ENCODE measurements around the gene DLGAP1. TPM values are rescaled to one million over a fixed set of nuclear protein-coding genes. Genes with fewer than 3 reads are reported as not detected.

DLGAP1 gene
- total and polyA plus RNA-seq, 10 of the 15 experiments (the other 5 are each of a cell fraction or from before 2014, with no cell fraction given) = 0.23 to 27.6 (median 1.9) TPM

GRCh38 chr18:3823073-3823472 lies 632.0 kb downstream of the DLGAP1 start:
- no peak for DNase-seq (ENCODE audit: low read depth, low spot score)

GRCh38 chr18:3821524-3821923 lies 633.6 kb downstream of the DLGAP1 start:
- no peaks in the 10 kb centered on the region for H3K36me3 ChIP-seq (ENCODE audit: control insufficient read depth in 2 of 2, insufficient read depth in 2 of 2, low read length in 1 of 2)
- H3K27ac ChIP-seq (ENCODE audit: control insufficient read depth, insufficient read depth) = no peak overlapping the region
- ChIA-PET SMC1A (ENCODE audit: uncharacterized antibody, unreplicated experiment) (interaction anchor here (0.6 to 1.7 kb wide), 6 partner anchors 8 to 183 kb away, joined by 3 to 7 read pairs (median 3); no protein-coding TSS in a partner anchor), RAD21 (ENCODE audit: unreplicated experiment) (interaction anchor here (0.9 kb wide), 1 partner anchor 20 kb away, joined by 3 read pairs; no protein-coding TSS in a partner anchor), POLR2A (interaction anchor here (0.6 to 1.1 kb wide), 3 partner anchors 19 to 60 kb away, joined by 3 to 13 read pairs (median 9); no protein-coding TSS in a partner anchor), CTCF (interaction anchor here (0.6 kb wide), 1 partner anchor 734 kb away, joined by 3 read pairs; no protein-coding TSS in a partner anchor)
- H3K4me2 ChIP-seq (ENCODE audit: control insufficient read depth, insufficient read depth) = no peak overlapping the region
- H3K4me1 ChIP-seq (ENCODE audit: control insufficient read depth, insufficient read depth, low read length) = no peaks in the 10 kb centered on the region
- FAIRE-seq (no peak), ATAC-seq (no peak), DNase-seq (ENCODE audit: low read depth, low spot score) (no peak)
- H3K9ac ChIP-seq (ENCODE audit: control insufficient read depth, insufficient read depth, low read length) = no peak overlapping the region
- H3K79me2 ChIP-seq (ENCODE audit: control insufficient read depth, insufficient read depth, low read length) = no peaks in the 10 kb centered on the region
- WGBS (ENCODE audit: insufficient coverage, insufficient replicate concordance, low lambda C conversion rate, missing lambda C conversion rate) = 1% methylated on average over 4 of the region's 4 CpGs
- in situ Hi-C loops (cut with MboI) = no loop called here
- H4K20me1 ChIP-seq (ENCODE audit: control insufficient read depth, insufficient read depth) = no peaks in the 10 kb centered on the region
- H3K4me3 ChIP-seq = no peak overlapping the region
- H2AFZ ChIP-seq (ENCODE audit: control insufficient read depth, low read depth, low read length) = no peak overlapping the region
- no TSS peak for BruUV-seq (replicated peaks)
- H3K27me3 ChIP-seq (replicated peaks in 1 of 2; ENCODE audit: control insufficient read depth in 2 of 2, insufficient read depth in 2 of 2, low read length in 1 of 2) = no peaks in the 10 kb centered on the region
- intact Hi-C loops (cut with micrococcal nuclease; ENCODE audit: unreplicated experiment) = no loop called here
- H3K9me3 ChIP-seq (replicated peaks; ENCODE audit: control insufficient read depth, insufficient read depth, low read length) = no peaks in the 10 kb centered on the region
- TF ChIP-seq SMAD5 (IDR thresholded peaks at IDR 0.05; ENCODE audit: low read depth) (no peak), WRNIP1 (IDR thresholded peaks at IDR 0.05; ENCODE audit: borderline replicate concordance, low read depth, low read length) (no peak), RCOR1 (conservative IDR thresholded peaks at IDR 0.05; ENCODE audit: low read depth, low read length) (no peak), BRCA1 (IDR thresholded peaks at IDR 0.05; ENCODE audit: low read depth, low read length) (no peak), MLLT1 (IDR thresholded peaks at IDR 0.05) (no peak)
- TF ChIP-seq, protein P1, sequence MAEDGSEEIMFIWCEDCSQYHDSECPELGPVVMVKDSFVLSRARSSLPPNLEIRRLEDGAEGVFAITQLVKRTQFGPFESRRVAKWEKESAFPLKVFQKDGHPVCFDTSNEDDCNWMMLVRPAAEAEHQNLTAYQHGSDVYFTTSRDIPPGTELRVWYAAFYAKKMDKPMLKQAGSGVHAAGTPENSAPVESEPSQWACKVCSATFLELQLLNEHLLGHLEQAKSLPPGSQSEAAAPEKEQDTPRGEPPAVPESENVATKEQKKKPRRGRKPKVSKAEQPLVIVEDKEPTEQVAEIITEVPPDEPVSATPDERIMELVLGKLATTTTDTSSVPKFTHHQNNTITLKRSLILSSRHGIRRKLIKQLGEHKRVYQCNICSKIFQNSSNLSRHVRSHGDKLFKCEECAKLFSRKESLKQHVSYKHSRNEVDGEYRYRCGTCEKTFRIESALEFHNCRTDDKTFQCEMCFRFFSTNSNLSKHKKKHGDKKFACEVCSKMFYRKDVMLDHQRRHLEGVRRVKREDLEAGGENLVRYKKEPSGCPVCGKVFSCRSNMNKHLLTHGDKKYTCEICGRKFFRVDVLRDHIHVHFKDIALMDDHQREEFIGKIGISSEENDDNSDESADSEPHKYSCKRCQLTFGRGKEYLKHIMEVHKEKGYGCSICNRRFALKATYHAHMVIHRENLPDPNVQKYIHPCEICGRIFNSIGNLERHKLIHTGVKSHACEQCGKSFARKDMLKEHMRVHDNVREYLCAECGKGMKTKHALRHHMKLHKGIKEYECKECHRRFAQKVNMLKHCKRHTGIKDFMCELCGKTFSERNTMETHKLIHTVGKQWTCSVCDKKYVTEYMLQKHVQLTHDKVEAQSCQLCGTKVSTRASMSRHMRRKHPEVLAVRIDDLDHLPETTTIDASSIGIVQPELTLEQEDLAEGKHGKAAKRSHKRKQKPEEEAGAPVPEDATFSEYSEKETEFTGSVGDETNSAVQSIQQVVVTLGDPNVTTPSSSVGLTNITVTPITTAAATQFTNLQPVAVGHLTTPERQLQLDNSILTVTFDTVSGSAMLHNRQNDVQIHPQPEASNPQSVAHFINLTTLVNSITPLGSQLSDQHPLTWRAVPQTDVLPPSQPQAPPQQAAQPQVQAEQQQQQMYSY (CRISPR knock-in tag; IDR thresholded peaks at IDR 0.05) = no peak

More at GRCh38 chr18:3823073-3823472, 632.0 kb downstream of the DLGAP1 start:
- Histone ChIP-seq H3K36me3 (ENCODE audit: control insufficient read depth in 2 of 2, insufficient read depth in 2 of 2, low read length in 1 of 2) (no peaks in the 10 kb centered on the region), H3K27me3 (replicated peaks in 1 of 2; ENCODE audit: control insufficient read depth in 2 of 2, insufficient read depth in 2 of 2, low read length in 1 of 2) (no peaks in the 10 kb centered on the region), H2AFZ (ENCODE audit: control insufficient read depth, low read depth, low read length) (no peak overlapping the region), H3K9me3 (replicated peaks; ENCODE audit: control insufficient read depth, insufficient read depth, low read length) (no peaks in the 10 kb centered on the region), H3K4me1 (ENCODE audit: control insufficient read depth, insufficient read depth, low read length) (no peaks in the 10 kb centered on the region), H3K27ac (ENCODE audit: control insufficient read depth, insufficient read depth) (no peak overlapping the region), H3K79me2 (ENCODE audit: control insufficient read depth, insufficient read depth, low read length) (no peaks in the 10 kb centered on the region), H4K20me1 (ENCODE audit: control insufficient read depth, insufficient read depth) (no peaks in the 10 kb centered on the region), H3K4me3 (no peak overlapping the region), H3K9ac (ENCODE audit: control insufficient read depth, insufficient read depth, low read length) (no peak overlapping the region), H3K4me2 (ENCODE audit: control insufficient read depth, insufficient read depth) (no peak overlapping the region)
- intact Hi-C loops (cut with micrococcal nuclease; ENCODE audit: unreplicated experiment) = no loop called here
- ATAC-seq (no peak), FAIRE-seq (no peak)
- RAD21 ChIA-PET (ENCODE audit: unreplicated experiment) = interaction anchor here (0.7 kb wide), 1 partner anchor 1130 kb away, joined by 4 read pairs; no protein-coding TSS in a partner anchor
- in situ Hi-C loops (cut with MboI) = no loop called here
- no TSS peak for BruUV-seq (replicated peaks)
- WGBS (ENCODE audit: insufficient coverage, insufficient replicate concordance, low lambda C conversion rate, missing lambda C conversion rate) = 47% methylated on average over 3 of the region's 3 CpGs
- CTCF ChIA-PET = no interaction called here
- SMC1A ChIA-PET (ENCODE audit: uncharacterized antibody, unreplicated experiment) = interaction anchor here (1.4 to 1.7 kb wide), 3 partner anchors 13 to 172 kb away, joined by 3 to 7 read pairs (median 6); no protein-coding TSS in a partner anchor
- TF ChIP-seq ZNF217 (IDR thresholded peaks at IDR 0.05) = no peak
- no peak for TF ChIP-seq RELA (IDR thresholded peaks at IDR 0.05; ENCODE audit: borderline replicate concordance, partially characterized antibody)
- no peak for TF ChIP-seq RCOR1 (conservative IDR thresholded peaks at IDR 0.05; ENCODE audit: low read depth, low read length)
- TF ChIP-seq, protein P2, sequence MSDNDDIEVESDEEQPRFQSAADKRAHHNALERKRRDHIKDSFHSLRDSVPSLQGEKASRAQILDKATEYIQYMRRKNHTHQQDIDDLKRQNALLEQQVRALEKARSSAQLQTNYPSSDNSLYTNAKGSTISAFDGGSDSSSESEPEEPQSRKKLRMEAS (IDR thresholded peaks at IDR 0.05; ENCODE audit: low read depth, low read length) = no peak
- no peak for TF ChIP-seq NR2C2 (IDR thresholded peaks at IDR 0.05; ENCODE audit: borderline replicate concordance, control insufficient read depth, insufficient read length, low read depth)
- TF ChIP-seq ATF7 (IDR thresholded peaks at IDR 0.05; ENCODE audit: low read depth) = no peak
- TF ChIP-seq JUND (IDR thresholded peaks at IDR 0.05; ENCODE audit: low read depth, low read length) = no peak
- TF ChIP-seq SRF (IDR thresholded peaks at IDR 0.05; ENCODE audit: low read depth in 2 of 2, low read length in 2 of 2) = no peak
- POLR2A ChIA-PET = interaction anchor here (0.6 to 1.5 kb wide), 2 partner anchors 21 to 375 kb away, joined by 3 to 4 read pairs; no protein-coding TSS in a partner anchor
